ENCODE measurements around the gene CFAP43.

The CFAP43 gene

DNA sequence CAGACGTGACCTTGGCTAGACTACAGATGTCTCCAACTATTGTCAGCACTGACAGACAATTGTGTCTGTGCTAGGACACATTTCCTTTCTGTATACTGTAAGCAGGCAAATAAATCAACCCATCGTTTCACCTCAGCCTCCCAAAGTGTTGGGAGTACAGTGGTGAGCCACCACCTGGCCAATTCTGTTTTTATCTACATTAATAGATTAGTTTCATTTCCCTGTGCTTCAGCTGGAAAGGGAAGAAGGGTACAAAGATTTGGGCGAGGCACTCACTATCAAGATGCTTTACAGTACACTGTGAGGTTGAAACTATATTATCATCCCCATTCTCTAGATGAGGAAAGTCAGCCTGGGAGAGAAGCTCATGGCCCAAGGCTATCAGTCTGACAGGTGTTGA lies 88.3 kb downstream of the CFAP43 start:
- H3K18ac ChIP-seq (ENCODE audit: low read length): no peak overlapping the region
- H4K8ac ChIP-seq (ENCODE audit: low read depth, low read length): no peak overlapping the region
- no peak overlapping the region for H2AK5ac ChIP-seq (ENCODE audit: low read length)
- no CpG with 5 or more reads among the region's 3 CpGs for WGBS (ENCODE audit: extremely low coverage, insufficient coverage, low lambda C conversion rate)
- H3K36me3 ChIP-seq (ENCODE audit: control insufficient read depth, insufficient read depth, low read length): no peaks in the 10 kb centered on the region
- H3K56ac ChIP-seq (ENCODE audit: low read length): no peak overlapping the region
- no peak overlapping the region for H3K4me2 ChIP-seq (ENCODE audit: low read length)
- H2BK5ac ChIP-seq (ENCODE audit: low read length): no peak overlapping the region
- no peak overlapping the region for H2BK15ac ChIP-seq (replicated peaks; ENCODE audit: low read depth)
- H3K79me1 ChIP-seq (ENCODE audit: low read length): no peaks in the 10 kb centered on the region
- H3K4me3 ChIP-seq (ENCODE audit: low read length): no peak overlapping the region
- H2BK120ac ChIP-seq (ENCODE audit: low read depth, low read length): peak overlapping the region; percentile 61
- no peak overlapping the region for H4K5ac ChIP-seq (ENCODE audit: low read length)
- no peak overlapping the region for H3K27ac ChIP-seq (ENCODE audit: low read depth, low read length)
- DNase-seq: no peak
- H3K27me3 ChIP-seq (ENCODE audit: insufficient read depth, low read length, poor library complexity): no peaks in the 10 kb centered on the region
- H3K4ac ChIP-seq (ENCODE audit: low read depth, low read length): peak overlapping the region; percentile 10
- H3K9ac ChIP-seq (ENCODE audit: low read length): no peak overlapping the region
- H3K4me1 ChIP-seq (ENCODE audit: control insufficient read depth, low read depth, low read length): peaks cover 3% of the 10 kb centered on the region
- no peak overlapping the region for H3K23ac ChIP-seq (ENCODE audit: low read length)
- no peaks in the 10 kb centered on the region for H3K79me2 ChIP-seq (ENCODE audit: control insufficient read depth, insufficient read depth, low read length)

DNA sequence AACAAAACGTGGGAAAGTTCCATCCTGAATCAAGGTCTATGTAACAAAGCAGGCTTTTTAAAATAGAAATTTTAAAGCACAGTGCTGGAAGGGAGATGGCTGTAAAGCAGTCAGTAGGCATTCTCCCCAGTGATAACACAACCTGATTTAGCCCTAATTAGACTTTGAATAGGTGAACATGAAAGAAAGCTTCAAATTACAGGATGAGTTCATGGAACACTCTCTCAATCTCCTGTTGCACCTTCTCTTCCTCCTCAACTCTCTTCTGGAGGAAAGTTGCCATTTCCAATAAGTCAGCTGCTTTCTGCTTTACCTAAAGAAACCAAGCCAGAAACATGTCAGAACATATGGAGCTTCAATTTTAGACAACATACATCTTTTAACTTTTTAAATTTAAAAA lies 90.1 kb downstream of the CFAP43 start:
- Histone ChIP-seq H2BK120ac (ENCODE audit: low read depth, low read length) (no peak overlapping the region), H2AK5ac (ENCODE audit: low read length) (no peak overlapping the region), H3K18ac (ENCODE audit: low read length) (no peak overlapping the region), H2BK5ac (ENCODE audit: low read length) (no peak overlapping the region), H3K36me3 (ENCODE audit: control insufficient read depth, insufficient read depth, low read length) (no peaks in the 10 kb centered on the region), H3K27ac (ENCODE audit: low read depth, low read length) (no peak overlapping the region), H3K4me2 (ENCODE audit: low read length) (no peak overlapping the region), H4K5ac (ENCODE audit: low read length) (no peak overlapping the region), H3K9ac (ENCODE audit: low read length) (no peak overlapping the region), H3K4me3 (ENCODE audit: low read length) (no peak overlapping the region), H2BK15ac (replicated peaks; ENCODE audit: low read depth) (no peak overlapping the region), H3K79me2 (ENCODE audit: control insufficient read depth, insufficient read depth, low read length) (no peaks in the 10 kb centered on the region), H3K23ac (ENCODE audit: low read length) (no peak overlapping the region), H3K4ac (ENCODE audit: low read depth, low read length) (no peak overlapping the region), H3K4me1 (ENCODE audit: control insufficient read depth, low read depth, low read length) (peaks cover 3% of the 10 kb centered on the region), H3K79me1 (ENCODE audit: low read length) (no peaks in the 10 kb centered on the region), H3K27me3 (ENCODE audit: insufficient read depth, low read length, poor library complexity) (no peaks in the 10 kb centered on the region), H4K8ac (ENCODE audit: low read depth, low read length) (no peak overlapping the region), H3K56ac (ENCODE audit: low read length) (no peak overlapping the region)
- no CpG with 5 or more reads among the region's 1 CpG for WGBS (ENCODE audit: extremely low coverage, insufficient coverage, low lambda C conversion rate)
- DNase-seq: no peak

DNA sequence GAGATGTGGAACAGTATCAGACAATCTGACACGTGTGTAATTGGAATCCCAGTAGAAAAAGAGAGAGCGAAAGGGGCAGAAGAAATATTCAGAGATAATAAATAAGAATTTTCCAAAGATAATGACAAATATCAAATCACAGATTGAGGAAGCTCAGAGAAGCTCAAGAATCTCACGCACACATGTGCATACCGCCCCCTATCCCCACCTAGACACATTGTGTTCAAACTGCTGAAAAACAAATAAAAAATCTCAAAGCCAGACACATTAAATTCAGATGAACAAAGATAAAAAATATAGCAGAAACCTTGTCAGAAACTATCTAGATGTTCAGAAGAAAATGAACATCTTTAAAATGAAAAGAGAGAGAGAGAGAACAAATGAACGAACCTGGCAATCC lies 92.9 kb downstream of the CFAP43 start:
- Histone ChIP-seq H2BK120ac (ENCODE audit: low read depth, low read length) (no peak overlapping the region), H3K79me2 (ENCODE audit: control insufficient read depth, insufficient read depth, low read length) (no peaks in the 10 kb centered on the region), H3K23ac (ENCODE audit: low read length) (no peak overlapping the region), H4K8ac (ENCODE audit: low read depth, low read length) (no peak overlapping the region), H3K4ac (ENCODE audit: low read depth, low read length) (no peak overlapping the region), H3K9ac (ENCODE audit: low read length) (no peak overlapping the region), H3K4me1 (ENCODE audit: control insufficient read depth, low read depth, low read length) (peaks cover 3% of the 10 kb centered on the region), H3K36me3 (ENCODE audit: control insufficient read depth, insufficient read depth, low read length) (no peaks in the 10 kb centered on the region), H2AK5ac (ENCODE audit: low read length) (no peak overlapping the region), H3K4me3 (ENCODE audit: low read length) (no peak overlapping the region), H2BK5ac (ENCODE audit: low read length) (no peak overlapping the region), H4K5ac (ENCODE audit: low read length) (no peak overlapping the region), H3K79me1 (ENCODE audit: low read length) (no peaks in the 10 kb centered on the region), H3K4me2 (ENCODE audit: low read length) (no peak overlapping the region), H3K56ac (ENCODE audit: low read length) (no peak overlapping the region), H3K27ac (ENCODE audit: low read depth, low read length) (no peak overlapping the region), H2BK15ac (replicated peaks; ENCODE audit: low read depth) (no peak overlapping the region), H3K18ac (ENCODE audit: low read length) (no peak overlapping the region), H3K27me3 (ENCODE audit: insufficient read depth, low read length, poor library complexity) (no peaks in the 10 kb centered on the region)
- DNase-seq: no peak
- WGBS (ENCODE audit: extremely low coverage, insufficient coverage, low lambda C conversion rate): no CpG with 5 or more reads among the region's 5 CpGs

DNA sequence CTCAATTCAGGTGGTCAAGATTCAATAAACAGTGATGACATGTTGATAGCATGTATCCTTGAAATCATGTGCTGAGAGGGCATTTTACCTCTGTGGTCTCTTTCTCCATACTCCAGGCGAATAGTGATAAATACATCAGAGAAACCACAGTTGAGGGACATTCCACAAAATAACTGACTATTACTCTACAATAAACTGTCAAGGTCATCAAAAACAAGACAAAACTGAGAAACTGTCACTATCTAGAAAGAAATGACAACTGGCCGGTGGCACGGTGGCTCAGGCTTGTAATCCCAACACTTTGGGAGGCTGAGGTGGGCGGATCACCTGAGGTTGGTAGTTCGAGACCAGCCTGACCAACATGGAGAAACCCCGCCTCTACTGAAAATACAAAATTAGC lies 94.0 kb downstream of the CFAP43 start:
- Histone ChIP-seq H3K27me3 (ENCODE audit: insufficient read depth, low read length, poor library complexity) (no peaks in the 10 kb centered on the region), H3K4me1 (ENCODE audit: control insufficient read depth, low read depth, low read length) (no peaks in the 10 kb centered on the region), H2AK5ac (ENCODE audit: low read length) (no peak overlapping the region), H3K9ac (ENCODE audit: low read length) (no peak overlapping the region), H3K56ac (ENCODE audit: low read length) (no peak overlapping the region), H2BK120ac (ENCODE audit: low read depth, low read length) (no peak overlapping the region), H3K23ac (ENCODE audit: low read length) (no peak overlapping the region), H3K79me2 (ENCODE audit: control insufficient read depth, insufficient read depth, low read length) (no peaks in the 10 kb centered on the region), H3K79me1 (ENCODE audit: low read length) (no peaks in the 10 kb centered on the region), H4K5ac (ENCODE audit: low read length) (no peak overlapping the region), H2BK5ac (ENCODE audit: low read length) (no peak overlapping the region), H3K36me3 (ENCODE audit: control insufficient read depth, insufficient read depth, low read length) (no peaks in the 10 kb centered on the region), H2BK15ac (replicated peaks; ENCODE audit: low read depth) (no peak overlapping the region), H3K18ac (ENCODE audit: low read length) (no peak overlapping the region), H4K8ac (ENCODE audit: low read depth, low read length) (no peak overlapping the region), H3K4me3 (ENCODE audit: low read length) (no peak overlapping the region), H3K4me2 (ENCODE audit: low read length) (no peak overlapping the region), H3K27ac (ENCODE audit: low read depth, low read length) (no peak overlapping the region), H3K4ac (ENCODE audit: low read depth, low read length) (no peak overlapping the region)
- no peak for DNase-seq
- WGBS (ENCODE audit: extremely low coverage, insufficient coverage, low lambda C conversion rate): no CpG with 5 or more reads among the region's 6 CpGs

DNA sequence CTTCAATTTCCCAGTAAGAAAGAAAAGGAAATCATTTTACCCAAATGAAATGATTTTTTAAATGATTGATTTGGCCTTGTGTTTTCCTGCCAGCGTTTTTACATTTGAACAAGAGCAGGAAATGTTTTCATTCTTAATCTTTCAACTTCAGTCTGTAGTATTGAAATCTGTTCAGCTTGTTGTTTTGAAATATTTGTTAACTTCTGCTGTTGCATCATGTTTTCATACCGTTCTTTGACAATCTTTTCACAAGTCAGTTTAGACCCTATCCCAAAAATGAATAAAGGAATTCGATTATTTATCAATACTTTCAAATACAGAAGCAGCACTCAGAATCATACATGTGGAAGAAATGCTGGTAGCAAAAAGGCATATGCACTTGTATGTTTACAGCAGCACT lies 102.1 kb downstream of the CFAP43 start:
- H3K4me2 ChIP-seq (ENCODE audit: low read length): no peak overlapping the region
- no peak overlapping the region for H4K5ac ChIP-seq (ENCODE audit: low read length)
- no peaks in the 10 kb centered on the region for H3K79me1 ChIP-seq (ENCODE audit: low read length)
- peaks cover 2% of the 10 kb centered on the region for H3K4me1 ChIP-seq (ENCODE audit: control insufficient read depth, low read depth, low read length)
- H2BK120ac ChIP-seq (ENCODE audit: low read depth, low read length): no peak overlapping the region
- H3K9ac ChIP-seq (ENCODE audit: low read length): no peak overlapping the region
- no CpG with 5 or more reads among the region's 3 CpGs for WGBS (ENCODE audit: extremely low coverage, insufficient coverage, low lambda C conversion rate)
- no peak overlapping the region for H3K23ac ChIP-seq (ENCODE audit: low read length)
- H3K27ac ChIP-seq (ENCODE audit: low read depth, low read length): no peak overlapping the region
- no peak overlapping the region for H2BK15ac ChIP-seq (replicated peaks; ENCODE audit: low read depth)
- no peak overlapping the region for H3K4ac ChIP-seq (ENCODE audit: low read depth, low read length)
- H2AK5ac ChIP-seq (ENCODE audit: low read length): no peak overlapping the region
- DNase-seq: no peak
- no peaks in the 10 kb centered on the region for H3K27me3 ChIP-seq (ENCODE audit: insufficient read depth, low read length, poor library complexity)
- H3K18ac ChIP-seq (ENCODE audit: low read length): no peak overlapping the region
- H3K36me3 ChIP-seq (ENCODE audit: control insufficient read depth, insufficient read depth, low read length): no peaks in the 10 kb centered on the region
- H2BK5ac ChIP-seq (ENCODE audit: low read length): no peak overlapping the region
- H4K8ac ChIP-seq (ENCODE audit: low read depth, low read length): no peak overlapping the region
- H3K56ac ChIP-seq (ENCODE audit: low read length): no peak overlapping the region
- no peaks in the 10 kb centered on the region for H3K79me2 ChIP-seq (ENCODE audit: control insufficient read depth, insufficient read depth, low read length)
- no peak overlapping the region for H3K4me3 ChIP-seq (ENCODE audit: low read length)

DNA sequence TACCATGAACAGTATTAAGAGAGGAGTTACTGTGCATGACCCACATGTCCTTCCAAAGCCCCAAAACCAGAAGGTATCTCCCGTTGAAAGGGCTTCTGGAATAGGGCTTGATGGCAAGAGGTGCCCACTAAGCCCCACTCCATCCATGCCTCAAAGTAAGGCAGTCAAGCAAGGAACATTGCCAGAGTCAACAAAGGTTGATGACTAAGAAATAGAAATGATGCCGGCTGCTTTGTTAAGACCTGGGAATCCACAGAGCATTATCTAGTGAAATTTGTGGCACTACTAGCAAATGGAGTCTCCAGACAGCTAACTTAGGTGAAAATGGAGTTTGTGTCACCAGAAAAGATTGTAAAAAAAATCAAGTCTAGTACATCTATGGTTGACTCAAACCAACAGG lies 104.0 kb downstream of the CFAP43 start:
- H3K18ac ChIP-seq (ENCODE audit: low read length): no peak overlapping the region
- no peak overlapping the region for H2BK15ac ChIP-seq (replicated peaks; ENCODE audit: low read depth)
- no peak overlapping the region for H3K4ac ChIP-seq (ENCODE audit: low read depth, low read length)
- H3K4me1 ChIP-seq (ENCODE audit: control insufficient read depth, low read depth, low read length): peaks cover 2% of the 10 kb centered on the region
- WGBS (ENCODE audit: extremely low coverage, insufficient coverage, low lambda C conversion rate): no CpG with 5 or more reads among the region's 2 CpGs
- H3K56ac ChIP-seq (ENCODE audit: low read length): no peak overlapping the region
- H2BK5ac ChIP-seq (ENCODE audit: low read length): no peak overlapping the region
- no peak overlapping the region for H3K27ac ChIP-seq (ENCODE audit: low read depth, low read length)
- no peak overlapping the region for H3K4me3 ChIP-seq (ENCODE audit: low read length)
- no peaks in the 10 kb centered on the region for H3K27me3 ChIP-seq (ENCODE audit: insufficient read depth, low read length, poor library complexity)
- no peak overlapping the region for H2BK120ac ChIP-seq (ENCODE audit: low read depth, low read length)
- no peak overlapping the region for H3K9ac ChIP-seq (ENCODE audit: low read length)
- H3K23ac ChIP-seq (ENCODE audit: low read length): no peak overlapping the region
- no peak overlapping the region for H4K5ac ChIP-seq (ENCODE audit: low read length)
- no peaks in the 10 kb centered on the region for H3K79me2 ChIP-seq (ENCODE audit: control insufficient read depth, insufficient read depth, low read length)
- no peak for DNase-seq
- H2AK5ac ChIP-seq (ENCODE audit: low read length): no peak overlapping the region
- no peak overlapping the region for H4K8ac ChIP-seq (ENCODE audit: low read depth, low read length)
- no peaks in the 10 kb centered on the region for H3K79me1 ChIP-seq (ENCODE audit: low read length)
- no peak overlapping the region for H3K4me2 ChIP-seq (ENCODE audit: low read length)
- no peaks in the 10 kb centered on the region for H3K36me3 ChIP-seq (ENCODE audit: control insufficient read depth, insufficient read depth, low read length)

All from mesendoderm (in vitro differentiated cells).